Measurements from ENCODE around the gene USP21. TPM values are rescaled to one million over a fixed set of nuclear protein-coding genes. Genes with fewer than 3 reads are reported as not detected.

The USP21 gene
- total and polyA plus RNA-seq, 9 of the 15 experiments (the other 6 are each of a cell fraction or from before 2014, with no cell fraction given): 4.9 to 52.4 (median 21.6) TPM

GRCh38 chr1:161159087-161159912 lies at the start of gene USP21 (continued):
- TF ChIP-seq HMGN3 (IDR thresholded peaks at IDR 0.05; ENCODE audit: borderline replicate concordance, extremely low read depth, insufficient read length, low read depth, low read length) (peak; percentile 62), NR2C1 (IDR thresholded peaks at IDR 0.05) (no peak), NR2C1 (tag; IDR thresholded peaks at IDR 0.05) (no peak), TBP (optimal IDR thresholded peaks at IDR 0.05; ENCODE audit: low read depth, low read length) (peak; percentile 91), BMI1 (IDR thresholded peaks at IDR 0.05; ENCODE audit: low read length) (no peak), CBX1 (IDR thresholded peaks at IDR 0.05; ENCODE audit: low read depth) (peak; percentile 88), ZBTB34 (CRISPR knock-in tag; IDR thresholded peaks at IDR 0.05) (no peak), RNF2 (IDR thresholded peaks at IDR 0.05) (no peak), MED1 (CRISPR knock-in tag; IDR thresholded peaks at IDR 0.05; ENCODE audit: borderline replicate concordance) (no peak), MCM5 (IDR thresholded peaks at IDR 0.05; ENCODE audit: low read depth) (no peak), CCNT2 (IDR thresholded peaks at IDR 0.05; ENCODE audit: borderline replicate concordance, extremely low read depth, insufficient read length, low read depth, low read length) (peak; percentile 82), SP1 (CRISPR knock-in tag; IDR thresholded peaks at IDR 0.05) (peak; percentile 78; the same call in 1 of the 2 replicates), RBM22 (IDR thresholded peaks at IDR 0.05; ENCODE audit: low read depth, low read length, poor library complexity, severe bottlenecking) (no peak), MBD1 (CRISPR knock-in tag; IDR thresholded peaks at IDR 0.05) (no peak), RBBP5 (IDR thresholded peaks at IDR 0.05; ENCODE audit: borderline replicate concordance, insufficient read depth, low read length, poor library complexity, severe bottlenecking) (peak; percentile 51), TOE1 (IDR thresholded peaks at IDR 0.05; ENCODE audit: borderline replicate concordance) (no peak), TOE1 (CRISPR knock-in tag; IDR thresholded peaks at IDR 0.05; ENCODE audit: borderline replicate concordance, low read depth) (no peak), WHSC1 (IDR thresholded peaks at IDR 0.05; ENCODE audit: low read length) (no peak), RNF219 (CRISPR knock-in tag; IDR thresholded peaks at IDR 0.05) (no peak)
